Posterior vena cava (tissue), 2 donors: ENCODE results near the gene SPP2. TPM values are rescaled to one million over a fixed set of nuclear protein-coding genes. Genes with fewer than 3 reads are reported as not detected.

Source experiments
- DNase-seq: peaks from one replicate; pipeline ENCODE4 v3.0.0-alpha.2; 2020; ENCODE audit warnings: low spot score
- intact Hi-C, 2 donors: fragments of 100-400 bp; cut with DNase I; formaldehyde crosslinking; loops; one replicate each; pipeline versions ENCODE4 v1.14.1 to v1.14.2; 2022 to 2023
- total RNA-seq, 2 donors: library from RNA; stranded (reverse); fragmentation: NEBNext Ultra II Directional; extraction: Animal tissue kit (Norgen Biotek cat#: 25700); gene quantifications; one replicate each; pipeline ENCODE4 v1.2.1, GENCODE V29; 2021
- donor health status: DM: yes; HTN: yes; CAD: no.
- donor health status: DM: yes; HTN: yes; CAD: no.

The SPP2 gene
- total RNA-seq, 2 donors from 2014 or later = not detected

- no peak for DNase-seq
- intact Hi-C loops = no loop called here
Observed at GRCh38 chr2:234033174-234033573, 17.3 kb upstream of the SPP2 start.

GRCh38 chr2:234033885-234034284 is 16.6 kb upstream of the SPP2 start:
- DNase-seq = no peak
- intact Hi-C loops = no loop called here

GRCh38 chr2:234038076-234038802 is 12.3 kb upstream of the SPP2 start:
- intact Hi-C loops = no loop called here
- DNase-seq = no peak

GRCh38 chr2:234044157-234044556 is 6.3 kb upstream of the SPP2 start:
- intact Hi-C loops = no loop called here
- DNase-seq = no peak

GRCh38 chr2:234046521-234046920 is 4.0 kb upstream of the SPP2 start:
- intact Hi-C loops = no loop called here
- no peak for DNase-seq

GRCh38 chr2:234047361-234047760 is 3.1 kb upstream of the SPP2 start:
- intact Hi-C loops = no loop called here
- DNase-seq = no peak

- intact Hi-C loops = no loop called here
Observed at GRCh38 chr2:234048049-234048448, 2.5 kb upstream of the SPP2 start.

GRCh38 chr2:234051374-234052070 is 1.0 kb downstream of the SPP2 start:
- intact Hi-C loops = no loop called here
- no peak for DNase-seq

More at GRCh38 chr2:234048049-234048448, 2.5 kb upstream of the SPP2 start:
- no peak for DNase-seq

GRCh38 chr2:234058881-234059280 is 8.4 kb downstream of the SPP2 start:
- no peak for DNase-seq
- intact Hi-C loops = no loop called here

- intact Hi-C loops = no loop called here
- no peak for DNase-seq
Observed at GRCh38 chr2:234060236-234060635, 9.7 kb downstream of the SPP2 start.

GRCh38 chr2:234061624-234062257 is 11.2 kb downstream of the SPP2 start:
- intact Hi-C loops = no loop called here
- no peak for DNase-seq

- no peak for DNase-seq
- intact Hi-C loops = no loop called here
Observed at GRCh38 chr2:234066587-234066986, 16.1 kb downstream of the SPP2 start.

- intact Hi-C loops = no loop called here
- DNase-seq = no peak
Observed at GRCh38 chr2:234071664-234072063, 21.2 kb downstream of the SPP2 start.

GRCh38 chr2:234072454-234072853 is 22.0 kb downstream of the SPP2 start:
- DNase-seq = no peak
- intact Hi-C loops = no loop called here

GRCh38 chr2:234074751-234075517 is 24.4 kb downstream of the SPP2 start:
- DNase-seq = no peak
- intact Hi-C loops = loop anchor here in 1 of 2 donors (5.0 kb wide), 1 partner anchor 283 kb away; no protein-coding TSS in a partner anchor

GRCh38 chr2:234075518-234075915 is 25.0 kb downstream of the SPP2 start:
- DNase-seq = no peak
- intact Hi-C loops = loop anchor here in 1 of 2 donors (5.0 kb wide), 1 partner anchor 283 kb away; no protein-coding TSS in a partner anchor

- intact Hi-C loops = loop anchor here in 1 of 2 donors (5.0 kb wide), 1 partner anchor 284 kb away; no protein-coding TSS in a partner anchor
- no peak for DNase-seq
Observed at GRCh38 chr2:234075947-234076346, 25.4 kb downstream of the SPP2 start.

GRCh38 chr2:234076451-234076850 is 25.9 kb downstream of the SPP2 start:
- intact Hi-C loops = loop anchor here in 1 of 2 donors (5.0 kb wide), 1 partner anchor 284 kb away; no protein-coding TSS in a partner anchor
- DNase-seq = no peak

GRCh38 chr2:234078129-234078528 is 27.6 kb downstream of the SPP2 start:
- no peak for DNase-seq
- intact Hi-C loops = loop anchor here in 1 of 2 donors (5.0 kb wide), 1 partner anchor 286 kb away; no protein-coding TSS in a partner anchor
